OCI-LY7 (cell line): ENCODE results near the gene LRRC51. TPM values are rescaled to one million over a fixed set of nuclear protein-coding genes. Genes with fewer than 3 reads are reported as not detected.
A peak's percentile ranks its signal among the peaks of the same experiment; 100 is the strongest.

Experiments
- Bru-seq: library from RNA; stranded (reverse); fragments of 400-500 nt; gene quantifications from one replicate; lab custom pipeline; 2021; lab: Mats Ljungman, UMichigan
- BruChase-seq, 2 experiments: library from RNA; stranded (reverse); fragments of 400-500 nt; gene quantifications; one replicate each; lab custom pipeline; 2021; lab: Mats Ljungman, UMichigan
- BruUV-seq: library from RNA; stranded (reverse); fragments of 400-500 nt; replicated peaks from 2 replicates; lab custom pipeline; 2021; lab: Mats Ljungman, UMichigan
- CTCF ChIA-PET: fragments of 300-600 bp; sonication (Branson Sonifier 250); formaldehyde crosslinking; loops from one replicate; lab custom pipeline; 2022; ENCODE audit warnings: antibody characterized with exemption; ENCODE audit not compliant: unreplicated experiment; lab: Charles Lee
- POLR2A ChIA-PET: fragments of 300-600 bp; sonication (Branson Sonifier 250); formaldehyde crosslinking; loops from one replicate; lab custom pipeline; 2022; ENCODE audit warnings: antibody characterized with exemption; lab: Charles Lee
- DNase-seq: peaks from one replicate; pipeline ENCODE4 v3.0.0-alpha.2; 2015; ENCODE audit warnings: low spot score
- H2AFZ ChIP-seq: fragments of 200-600 bp; sonication (generic), shearing (Covaris generic); 2 replicates; pipeline ENCODE4 v1.6.1; 2014; ENCODE audit warnings: mild to moderate bottlenecking, antibody characterized with exemption, low read length, moderate library complexity
- H3K27ac ChIP-seq: fragments of 200-600 bp; sonication (generic); 2 replicates; pipeline ENCODE4 v1.5.1; 2014; ENCODE audit warnings: mixed run types, low read depth, mild to moderate bottlenecking, moderate library complexity, low read length, inconsistent platforms; ENCODE audit not compliant: poor library complexity, severe bottlenecking
- H3K36me3 ChIP-seq: fragments of 200-600 bp; sonication (generic); 2 replicates; pipeline ENCODE4 v1.6.1; 2014; ENCODE audit warnings: mild to moderate bottlenecking, antibody characterized with exemption, low read length, moderate library complexity, mixed read lengths; ENCODE audit not compliant: insufficient read depth
- H3K4me1 ChIP-seq: fragments of 200-600 bp; sonication (generic); 2 replicates; pipeline ENCODE4 v1.5.1; 2014; ENCODE audit warnings: mild to moderate bottlenecking, low read length; ENCODE audit not compliant: insufficient read depth, poor library complexity, severe bottlenecking
- H3K4me2 ChIP-seq: fragments of 200-600 bp; sonication (generic); 2 replicates; pipeline ENCODE4 v1.6.1; 2014; ENCODE audit warnings: mild to moderate bottlenecking, low read length
- H3K4me3 ChIP-seq: fragments of 200-600 bp; sonication (generic); 2 replicates; pipeline ENCODE4 v1.5.1; 2014; ENCODE audit warnings: mild to moderate bottlenecking, low read depth, low read length; ENCODE audit not compliant: poor library complexity, severe bottlenecking
- H3K79me2 ChIP-seq: fragments of 200-600 bp; sonication (generic); 2 replicates; pipeline ENCODE4 v1.6.1; 2016; ENCODE audit warnings: low read depth, mild to moderate bottlenecking, low read length, moderate library complexity, mixed read lengths; ENCODE audit not compliant: insufficient read depth
- H3K9me2 ChIP-seq: fragments of 200-600 bp; sonication (generic); 2 replicates; pipeline ENCODE4 v1.6.1; 2016; ENCODE audit warnings: mild to moderate bottlenecking, low read length, mixed read lengths; ENCODE audit not compliant: insufficient read depth
- H3K9me3 ChIP-seq: fragments of 200-600 bp; sonication (generic); 2 replicates; pipeline ENCODE4 v1.6.1; 2014; ENCODE audit warnings: mild to moderate bottlenecking, mixed run types, low read length, mixed read lengths
- H4K20me1 ChIP-seq: fragments of 200-600 bp; sonication (generic); 2 replicates; pipeline ENCODE4 v1.6.1; 2014; ENCODE audit warnings: mild to moderate bottlenecking, antibody characterized with exemption, low read length, moderate library complexity, mixed read lengths; ENCODE audit not compliant: insufficient read depth
- EZH2phosphoT487 ChIP-seq: fragments of 200-600 bp; sonication (generic); IDR thresholded peaks from 2 replicates; pipeline ENCODE4 v1.6.1; 2018; ENCODE audit warnings: low read depth, borderline replicate concordance, mild to moderate bottlenecking, mixed run types, antibody characterized with exemption, low read length, moderate library complexity, mixed read lengths
- intact Hi-C: fragments of 100-400 bp; cut with micrococcal nuclease; formaldehyde crosslinking; loops from one replicate; pipeline ENCODE4 v1.10.0; 2022; ENCODE audit not compliant: unreplicated experiment
- long read RNA-seq: library from polyadenylated mRNA; stranded (forward); transcript quantifications from one replicate; pipeline ENCODE4 v2.0.0, GENCODE V29; 2022
- total RNA-seq, 2 experiments: library from RNA; depleted of rRNA in 1 of 2; stranded (reverse); fragments of >200 nt in 1 of 2; shearing (Covaris generic) in 1 of 2; gene quantifications; 2 replicates each; pipeline ENCODE4 v1.2.3, GENCODE V29; 2014 to 2022
- TF ChIP-seq, protein P1 (sequence below): fragments of 200-600 bp; sonication (generic); conservative IDR thresholded peaks from 2 replicates; pipeline ENCODE4 v1.5.1; 2014; ENCODE audit warnings: mild to moderate bottlenecking, antibody characterized with exemption, low read length, moderate library complexity, mixed read lengths

The LRRC51 gene, protein sequence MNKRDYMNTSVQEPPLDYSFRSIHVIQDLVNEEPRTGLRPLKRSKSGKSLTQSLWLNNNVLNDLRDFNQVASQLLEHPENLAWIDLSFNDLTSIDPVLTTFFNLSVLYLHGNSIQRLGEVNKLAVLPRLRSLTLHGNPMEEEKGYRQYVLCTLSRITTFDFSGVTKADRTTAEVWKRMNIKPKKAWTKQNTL
- total RNA-seq (2014; rRNA removed; shearing (Covaris generic)) (15.3 and 21.1 TPM in 2 replicates), total RNA-seq (2022) (9.9 and 10.8 TPM in 2 replicates), Bru-seq, nascent RNA (percentile 43 among the genes with signal in this experiment), BruChase-seq, experiment 1, labeled RNA remaining after a 6-hour chase (percentile 50 among the genes with signal in this experiment), BruChase-seq, experiment 2, labeled RNA remaining after a 2-hour chase (percentile 47 among the genes with signal in this experiment)
- long read RNA-seq, partial matches to known transcripts, result 1 of 12 reads
- long read RNA-seq, other reads (novel, unspliced or antisense), result 1 of 12 reads

DNA sequence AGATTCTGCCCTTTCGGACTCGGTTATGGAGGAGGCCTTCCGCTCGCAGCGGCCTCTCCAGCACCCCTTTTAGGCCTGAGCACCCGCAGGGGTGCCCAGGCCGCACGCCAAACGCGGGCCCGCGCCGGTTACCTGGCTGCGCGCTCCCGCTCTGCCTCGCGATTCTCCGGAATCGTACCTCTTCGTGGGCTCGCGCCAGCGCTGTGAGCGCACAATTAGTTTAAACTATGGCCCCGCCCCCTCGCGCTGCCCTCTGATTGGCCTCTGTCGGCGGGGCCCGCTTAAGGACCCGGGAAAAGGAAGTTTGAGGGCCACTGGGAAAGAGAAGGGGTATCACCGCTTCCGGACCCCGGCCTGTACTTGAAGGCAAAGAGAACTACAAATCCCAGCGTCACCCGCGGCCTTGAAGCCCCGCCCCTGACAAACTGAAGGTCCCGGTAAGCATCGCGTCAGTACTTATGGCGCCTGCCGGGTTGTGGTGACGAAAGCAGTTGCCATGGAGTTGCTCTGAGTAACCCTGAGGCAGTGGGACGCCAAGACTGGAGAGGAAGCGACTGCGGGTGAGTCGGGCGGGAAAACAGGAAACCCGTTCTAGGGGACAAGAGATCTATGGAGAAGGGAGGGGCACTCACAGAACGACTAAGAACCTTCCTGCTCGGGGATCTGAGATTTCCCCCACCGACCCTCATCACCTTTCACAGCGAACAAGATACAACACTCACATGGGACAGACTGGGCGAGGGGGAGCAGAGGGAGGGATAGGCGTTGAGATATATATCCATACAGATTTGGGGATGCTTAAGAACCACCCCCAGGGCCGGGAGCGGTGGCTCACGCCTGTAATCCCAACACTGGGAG, at the start of gene LRRC51, which contains the start of gene NUMA1:
Gene LRRC51 (plus strand): TSS at position 525 of the 858 bp plus-strand sequence. CDS start 8,234 bp downstream, outside the sequence.
Gene NUMA1 (minus strand): TSS at position 217 of the 858 bp plus-strand sequence. CDS start 44,599 bp downstream, outside the sequence.
- peak within 1 kb of the TSS; percentile 62 for H3K27ac ChIP-seq
- TF ChIP-seq, protein P1, sequence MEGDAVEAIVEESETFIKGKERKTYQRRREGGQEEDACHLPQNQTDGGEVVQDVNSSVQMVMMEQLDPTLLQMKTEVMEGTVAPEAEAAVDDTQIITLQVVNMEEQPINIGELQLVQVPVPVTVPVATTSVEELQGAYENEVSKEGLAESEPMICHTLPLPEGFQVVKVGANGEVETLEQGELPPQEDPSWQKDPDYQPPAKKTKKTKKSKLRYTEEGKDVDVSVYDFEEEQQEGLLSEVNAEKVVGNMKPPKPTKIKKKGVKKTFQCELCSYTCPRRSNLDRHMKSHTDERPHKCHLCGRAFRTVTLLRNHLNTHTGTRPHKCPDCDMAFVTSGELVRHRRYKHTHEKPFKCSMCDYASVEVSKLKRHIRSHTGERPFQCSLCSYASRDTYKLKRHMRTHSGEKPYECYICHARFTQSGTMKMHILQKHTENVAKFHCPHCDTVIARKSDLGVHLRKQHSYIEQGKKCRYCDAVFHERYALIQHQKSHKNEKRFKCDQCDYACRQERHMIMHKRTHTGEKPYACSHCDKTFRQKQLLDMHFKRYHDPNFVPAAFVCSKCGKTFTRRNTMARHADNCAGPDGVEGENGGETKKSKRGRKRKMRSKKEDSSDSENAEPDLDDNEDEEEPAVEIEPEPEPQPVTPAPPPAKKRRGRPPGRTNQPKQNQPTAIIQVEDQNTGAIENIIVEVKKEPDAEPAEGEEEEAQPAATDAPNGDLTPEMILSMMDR, result no peak
- no peak for TF ChIP-seq EZH2phosphoT487
- no peaks in the 10 kb centered on the region for H3K9me3 ChIP-seq
- peaks cover 45% of the 10 kb centered on the region for H3K79me2 ChIP-seq
- H3K4me2 ChIP-seq, result peak within 1 kb of the TSS; percentile 79
- intact Hi-C loops, result loop anchor here (1.0 kb wide), 2 partner anchors 23 to 42 kb away; partner anchors contain the start of gene LAMTOR1
- peaks cover 4% of the 10 kb centered on the region; the same call in 1 of the 2 replicates for H4K20me1 ChIP-seq
- CTCF ChIA-PET, result interaction anchor here (1.5 kb wide), 1 partner anchor 11 kb away, joined by 6 read pairs; no protein-coding TSS in a partner anchor
- H3K4me1 ChIP-seq, result peaks cover 40% of the 10 kb centered on the region
- POLR2A ChIA-PET, result interaction anchor here (1.6 to 2.4 kb wide), 2 partner anchors 20 to 38 kb away, joined by 3 to 9 read pairs; no protein-coding TSS in a partner anchor
- peak within 1 kb of the TSS; percentile 79 for H2AFZ ChIP-seq
- peak within 1 kb of the TSS; percentile 98 for H3K4me3 ChIP-seq
- no TSS peak for BruUV-seq
- H3K36me3 ChIP-seq, result peaks cover 16% of the 10 kb centered on the region
- peak; percentile 99 for DNase-seq
- no peaks in the 10 kb centered on the region for H3K9me2 ChIP-seq

DNA sequence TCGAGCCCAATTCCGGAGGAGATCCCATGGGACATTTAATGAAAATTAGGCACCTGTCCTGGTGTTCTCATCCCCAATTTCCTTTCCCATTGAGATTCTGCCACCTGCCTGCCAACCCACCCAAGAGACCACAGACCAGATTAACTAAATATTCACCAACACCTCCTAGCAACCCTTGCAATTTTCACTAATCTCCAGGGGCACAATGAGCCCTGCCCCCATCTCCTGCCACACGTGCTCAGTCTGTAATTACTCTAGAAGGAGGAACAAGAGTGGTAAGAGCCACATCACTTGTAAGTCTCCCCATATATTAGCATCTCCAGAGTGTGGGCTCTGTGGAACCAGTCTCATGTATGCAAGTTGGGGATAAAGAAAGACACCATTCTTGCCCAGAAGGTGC, 44.0 kb upstream of the LRRC51 start:
- no peak for DNase-seq
- H3K4me1 ChIP-seq, result peaks cover 72% of the 10 kb centered on the region
- no TSS peak for BruUV-seq
- H3K4me2 ChIP-seq, result peak overlapping the region; percentile 16
- TF ChIP-seq EZH2phosphoT487, result no peak
- TF ChIP-seq, protein P1, result no peak
- H3K4me3 ChIP-seq, result no peak overlapping the region
- no peaks in the 10 kb centered on the region for H3K9me3 ChIP-seq
- H3K27ac ChIP-seq, result no peak overlapping the region
- H3K36me3 ChIP-seq, result peaks cover 36% of the 10 kb centered on the region
- intact Hi-C loops, result no loop called here
- H4K20me1 ChIP-seq, result peaks cover 26% of the 10 kb centered on the region
- CTCF ChIA-PET, result no interaction called here
- POLR2A ChIA-PET, result no interaction called here
- no peak overlapping the region for H2AFZ ChIP-seq
- no peaks in the 10 kb centered on the region for H3K9me2 ChIP-seq
- H3K79me2 ChIP-seq, result peaks cover 46% of the 10 kb centered on the region; the same call in 1 of the 2 replicates
